Activated gamma-delta T cell treated with Interleukin-2 at 50 U/mL for 16 hours (primary cell): ENCODE data around the gene BRINP1.

Experiments
- DNase-seq: peaks from one replicate; pipeline ENCODE4 v3.0.0-alpha.2; 2020

Gene BRINP1, protein sequence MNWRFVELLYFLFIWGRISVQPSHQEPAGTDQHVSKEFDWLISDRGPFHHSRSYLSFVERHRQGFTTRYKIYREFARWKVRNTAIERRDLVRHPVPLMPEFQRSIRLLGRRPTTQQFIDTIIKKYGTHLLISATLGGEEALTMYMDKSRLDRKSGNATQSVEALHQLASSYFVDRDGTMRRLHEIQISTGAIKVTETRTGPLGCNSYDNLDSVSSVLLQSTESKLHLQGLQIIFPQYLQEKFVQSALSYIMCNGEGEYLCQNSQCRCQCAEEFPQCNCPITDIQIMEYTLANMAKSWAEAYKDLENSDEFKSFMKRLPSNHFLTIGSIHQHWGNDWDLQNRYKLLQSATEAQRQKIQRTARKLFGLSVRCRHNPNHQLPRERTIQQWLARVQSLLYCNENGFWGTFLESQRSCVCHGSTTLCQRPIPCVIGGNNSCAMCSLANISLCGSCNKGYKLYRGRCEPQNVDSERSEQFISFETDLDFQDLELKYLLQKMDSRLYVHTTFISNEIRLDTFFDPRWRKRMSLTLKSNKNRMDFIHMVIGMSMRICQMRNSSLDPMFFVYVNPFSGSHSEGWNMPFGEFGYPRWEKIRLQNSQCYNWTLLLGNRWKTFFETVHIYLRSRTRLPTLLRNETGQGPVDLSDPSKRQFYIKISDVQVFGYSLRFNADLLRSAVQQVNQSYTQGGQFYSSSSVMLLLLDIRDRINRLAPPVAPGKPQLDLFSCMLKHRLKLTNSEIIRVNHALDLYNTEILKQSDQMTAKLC

DNA sequence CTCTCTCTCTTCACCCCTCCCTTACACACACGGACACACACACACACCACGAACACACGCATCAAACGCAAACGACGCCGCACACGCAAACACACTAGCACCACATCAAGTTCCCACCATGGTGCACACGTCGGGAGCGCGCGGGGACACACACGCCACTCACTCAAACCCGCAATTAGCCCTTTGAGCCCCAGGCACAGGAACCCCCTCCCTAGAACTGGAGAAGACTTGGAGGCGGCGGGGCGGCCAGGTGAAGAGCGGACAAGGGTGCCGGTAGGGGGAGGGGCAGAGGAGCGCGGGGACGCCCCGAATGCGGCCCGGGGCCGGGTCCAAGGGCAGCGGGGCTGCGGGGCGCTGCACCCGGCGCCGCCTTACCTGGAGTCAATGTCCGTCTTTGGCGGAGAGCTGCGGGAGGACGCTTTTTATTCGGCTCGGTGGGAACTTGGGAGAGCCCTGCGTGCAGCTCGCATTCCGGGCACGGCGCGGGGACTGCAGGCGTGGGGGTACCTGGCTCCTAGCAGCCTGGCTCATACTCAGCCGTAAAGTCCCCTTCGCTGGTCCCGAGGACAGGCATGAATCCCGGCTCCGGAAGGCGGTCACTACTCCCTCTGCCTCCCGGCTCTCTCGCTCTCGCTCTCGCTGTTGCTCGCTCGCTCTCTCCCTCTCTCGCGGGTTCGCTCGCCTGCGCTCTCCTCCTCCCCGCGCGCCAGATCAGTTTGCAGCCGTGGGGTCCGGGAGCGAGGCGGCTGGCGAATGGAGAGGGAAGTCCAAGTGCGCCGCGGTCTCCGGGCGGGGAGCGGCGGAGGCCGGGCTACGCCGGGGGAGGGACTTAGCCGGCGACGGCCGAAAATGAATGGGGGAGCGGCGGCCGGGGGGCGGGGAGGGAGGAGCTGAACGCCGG lies at the start of gene BRINP1:
TSS of gene BRINP1 (minus strand) at position 755 of the 901 bp plus-strand sequence. CDS start 56,080 bp downstream, outside the sequence.
- DNase-seq: no peak

DNA sequence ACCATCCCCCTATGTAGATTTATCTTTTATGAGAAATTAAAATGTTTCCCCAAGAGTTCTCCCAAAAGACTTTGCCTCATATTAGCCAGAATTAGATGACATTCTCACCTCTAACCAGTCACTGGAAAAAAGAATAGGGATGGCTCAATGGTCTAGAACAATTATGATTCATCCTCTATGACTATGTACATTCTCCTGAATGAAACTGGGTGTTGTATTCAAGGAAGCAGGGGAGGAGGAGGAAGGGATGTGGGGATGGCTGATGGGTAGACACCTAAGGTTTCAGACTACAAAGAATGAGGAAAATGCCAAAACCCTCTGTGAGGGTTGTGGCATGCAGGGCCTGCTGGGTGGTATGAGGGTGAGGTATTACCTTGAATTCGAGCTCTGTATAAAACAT lies 49.5 kb upstream of the BRINP1 start:
- DNase-seq: no peak

DNA sequence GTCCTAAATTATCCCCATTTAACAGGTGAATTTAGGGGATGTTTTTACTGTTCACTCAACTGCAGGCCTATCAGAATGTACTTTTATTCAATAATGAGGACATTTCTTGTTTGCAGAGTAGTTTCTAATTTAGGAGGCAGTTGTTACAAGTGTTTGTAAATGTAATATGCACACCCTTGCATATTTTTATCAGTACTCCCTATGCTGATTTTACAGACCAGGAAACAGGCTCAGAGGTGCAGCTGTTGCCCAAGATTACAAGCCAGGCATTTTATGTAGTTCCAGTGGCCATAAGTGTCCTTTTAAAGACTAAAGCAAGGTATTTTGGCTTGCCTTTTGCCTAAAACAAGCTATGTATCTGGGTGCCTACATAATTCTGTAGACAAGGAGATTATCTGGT lies 47.6 kb upstream of the BRINP1 start:
- DNase-seq: no peak

DNA sequence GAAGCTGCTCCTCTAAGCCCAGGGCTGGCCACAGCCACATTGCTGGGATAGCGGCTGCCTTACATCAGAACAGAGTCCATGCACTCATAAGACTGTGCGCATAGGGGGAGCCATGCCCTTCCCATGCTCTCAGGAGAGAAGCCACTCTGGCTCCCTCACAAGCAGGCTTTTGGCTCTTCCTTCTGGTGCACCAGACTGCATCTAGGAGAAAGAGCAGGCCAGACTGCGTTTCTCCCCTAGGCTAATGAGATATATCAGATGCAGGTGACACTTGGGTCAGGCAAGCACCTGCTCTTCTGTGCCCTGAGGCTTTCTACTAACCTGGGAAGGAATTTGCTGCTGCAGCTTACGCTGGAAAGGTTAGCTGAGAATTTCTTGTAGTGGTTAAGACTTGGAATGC lies 43.2 kb upstream of the BRINP1 start:
- DNase-seq: no peak

DNA sequence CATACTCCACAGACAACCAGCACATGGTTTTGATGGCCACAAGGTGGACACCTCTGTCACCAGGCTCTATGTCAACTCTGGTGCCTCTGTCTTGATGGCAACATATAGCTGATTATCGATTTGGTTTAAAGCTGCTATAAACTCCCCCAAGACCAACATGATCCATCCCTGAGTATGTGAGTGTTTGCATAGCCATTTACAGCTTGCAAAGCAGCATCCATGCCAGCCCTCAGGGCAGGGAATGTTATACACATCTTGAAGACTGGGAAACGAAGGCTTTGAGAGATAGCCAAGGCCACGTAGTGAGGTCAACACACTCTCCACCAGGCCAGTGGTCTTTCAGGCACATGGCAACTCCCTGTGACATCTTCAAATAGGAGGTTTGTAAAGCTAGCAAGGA lies 40.3 kb upstream of the BRINP1 start:
- no peak for DNase-seq

DNA sequence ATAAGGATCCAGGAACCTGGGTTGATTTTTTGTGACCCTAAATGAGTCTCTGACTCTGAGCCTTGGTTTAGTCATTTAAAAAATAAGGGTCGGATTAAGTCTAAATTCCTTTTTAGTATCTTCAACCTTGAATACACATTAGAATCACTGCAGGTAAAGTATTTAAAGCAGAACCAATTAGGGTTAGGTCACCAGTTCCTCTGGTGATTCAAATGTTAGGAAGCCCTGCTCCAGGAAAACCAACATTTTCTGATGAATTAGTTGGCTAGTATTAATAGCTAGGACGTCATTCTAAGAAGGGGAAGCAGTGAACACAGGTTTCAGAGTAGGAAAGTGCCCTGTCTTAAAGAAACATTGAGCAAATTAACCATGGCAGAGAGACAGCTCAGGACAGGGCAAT lies 31.4 kb upstream of the BRINP1 start:
- no peak for DNase-seq

DNA sequence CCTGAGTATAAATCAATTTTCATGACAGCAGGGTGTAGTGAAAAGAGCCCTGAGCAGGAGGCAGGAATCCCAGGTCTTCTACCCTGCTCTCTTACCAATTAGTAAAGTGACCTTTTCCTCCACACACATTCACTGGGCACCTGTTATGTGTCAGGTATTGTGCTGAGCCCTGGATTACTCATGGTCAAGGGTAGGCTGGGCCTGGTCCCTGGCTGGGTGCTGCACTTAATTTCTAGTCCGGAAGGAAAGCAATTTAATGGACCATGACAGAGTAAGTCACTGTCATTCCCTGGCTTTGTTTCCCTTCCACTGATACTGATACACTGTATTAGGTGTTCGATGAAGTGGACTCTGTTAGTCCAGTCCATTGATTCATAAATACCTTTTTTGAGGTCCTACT lies 29.1 kb upstream of the BRINP1 start:
- DNase-seq: no peak

DNA sequence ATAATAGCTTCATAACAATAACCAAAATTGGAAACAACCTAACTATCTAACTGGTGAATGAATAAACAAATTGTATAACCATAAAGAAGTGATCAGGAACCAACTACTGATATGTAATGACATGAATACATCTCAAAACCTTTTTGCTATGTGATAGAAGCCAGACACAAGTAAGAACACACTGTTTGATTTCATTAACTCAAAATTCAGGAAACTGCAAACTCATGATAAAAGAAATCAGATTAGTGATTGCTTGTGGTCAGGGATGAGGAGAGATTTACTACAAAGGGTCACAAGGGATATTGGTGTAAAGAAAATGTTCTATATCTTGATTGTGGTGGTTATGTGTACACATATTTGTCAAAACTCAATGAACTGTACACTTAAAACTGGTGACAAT lies 22.6 kb upstream of the BRINP1 start:
- DNase-seq: no peak

DNA sequence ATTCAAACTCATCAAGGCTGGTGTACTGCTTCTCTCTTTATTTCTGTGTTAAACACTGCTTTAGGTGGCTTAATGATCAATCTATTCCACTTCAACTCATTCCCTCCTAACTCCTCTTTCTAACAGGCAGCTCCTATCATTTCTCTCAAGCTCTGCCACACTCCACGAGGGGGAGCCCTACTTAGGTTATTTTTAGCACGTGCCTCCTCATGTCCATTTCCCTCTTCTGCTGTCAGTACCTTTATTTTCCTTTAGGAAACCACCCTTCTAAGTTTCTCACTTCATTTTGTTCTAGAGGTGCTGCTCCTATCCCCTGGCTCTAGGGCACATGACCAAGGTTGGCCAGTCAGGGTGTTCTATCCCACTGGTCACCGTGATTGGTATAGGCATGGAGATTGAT lies 6.7 kb upstream of the BRINP1 start:
- DNase-seq: no peak

DNA sequence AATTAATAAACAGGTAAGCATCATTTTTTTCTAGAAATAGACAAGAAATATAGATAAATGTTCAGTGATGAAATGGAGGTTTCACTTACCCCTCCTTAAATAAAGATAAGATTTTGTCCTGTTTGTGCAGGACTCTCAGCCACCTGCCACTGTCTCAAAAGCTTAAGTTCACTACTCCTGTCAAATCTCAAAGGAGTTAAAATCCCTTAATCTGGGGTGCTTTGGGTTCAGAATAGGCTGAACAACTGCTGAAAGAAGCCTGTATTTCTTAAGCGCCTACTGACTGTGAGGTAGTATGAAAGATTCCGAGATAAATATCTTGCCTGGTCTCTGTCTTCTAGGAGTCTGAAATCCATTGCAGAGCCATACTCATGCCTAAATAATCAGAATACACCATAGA lies 3.7 kb upstream of the BRINP1 start:
- no peak for DNase-seq

DNA sequence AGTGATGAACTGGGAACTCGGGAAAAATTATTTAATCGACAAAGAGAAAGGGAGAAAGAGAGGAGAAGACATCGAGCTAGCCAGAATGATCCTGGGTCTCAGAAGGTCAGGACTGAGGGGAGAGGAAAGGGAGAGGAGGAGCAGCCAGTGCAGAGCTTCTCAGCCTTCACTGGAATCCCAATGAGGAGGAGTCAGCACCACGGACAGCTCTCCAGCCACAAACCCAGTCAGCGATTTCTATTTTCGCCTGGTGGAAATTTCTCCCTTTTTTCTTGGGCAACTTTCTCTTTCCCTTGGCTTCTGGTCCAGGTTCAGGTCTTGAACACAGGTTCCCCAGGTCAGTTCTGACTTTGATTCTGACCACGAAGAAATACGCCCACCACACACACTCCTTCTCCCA lies 1.6 kb upstream of the BRINP1 start:
- DNase-seq: no peak

DNA sequence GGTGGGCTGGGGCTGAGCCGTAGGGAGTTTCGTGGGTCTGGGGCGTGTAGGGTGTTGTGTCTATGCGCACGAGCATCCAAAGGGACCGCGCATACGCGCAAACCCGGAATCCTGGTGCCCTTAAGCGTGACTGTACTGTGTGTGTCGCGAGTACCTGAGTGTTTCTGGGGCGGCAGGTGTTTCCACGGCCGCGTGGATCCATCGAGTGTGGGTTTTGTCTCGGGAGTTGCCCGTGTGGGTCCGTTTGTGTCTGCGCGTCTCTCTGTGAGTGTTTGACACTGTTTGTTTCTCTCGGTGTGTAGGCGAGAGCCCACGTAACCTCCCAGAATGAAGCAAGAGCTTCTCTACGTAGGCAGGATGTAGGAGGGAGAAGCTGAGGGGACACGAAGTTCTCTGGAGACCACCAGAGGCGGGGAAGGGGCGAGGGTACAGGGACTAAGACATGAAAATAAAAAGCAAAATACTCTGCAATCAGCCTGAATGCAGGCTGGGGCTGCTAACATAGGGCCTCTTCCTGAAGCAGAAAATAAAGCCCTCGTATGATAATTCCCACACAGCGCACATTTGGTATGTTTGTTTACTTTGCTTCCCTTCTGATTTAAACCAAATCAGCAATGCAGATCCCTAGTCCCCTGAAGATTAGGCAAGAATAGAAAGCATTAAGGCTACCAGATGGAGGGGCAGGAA lies 588 bp upstream of the BRINP1 start:
- no peak for DNase-seq

DNA sequence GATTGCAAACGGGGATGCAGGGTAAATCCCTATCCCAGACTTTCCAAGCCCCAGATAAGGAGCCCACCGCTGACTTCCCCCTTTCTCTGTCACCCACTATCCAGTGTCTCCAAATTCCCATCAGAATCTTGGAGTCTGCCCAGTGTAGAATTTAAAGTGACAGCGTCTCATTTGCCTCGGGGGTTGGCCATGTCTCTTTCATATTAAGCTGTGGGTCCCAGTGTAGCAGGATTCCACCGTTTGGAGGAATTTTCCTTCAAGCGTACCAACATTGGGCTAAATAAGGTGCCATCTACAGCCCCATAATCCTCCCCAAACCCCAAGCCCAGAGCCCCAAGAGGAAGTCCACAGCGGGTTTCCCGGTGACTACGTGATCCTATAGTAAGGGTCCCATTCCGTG lies 1.1 kb downstream of the BRINP1 start:
- DNase-seq: no peak

DNA sequence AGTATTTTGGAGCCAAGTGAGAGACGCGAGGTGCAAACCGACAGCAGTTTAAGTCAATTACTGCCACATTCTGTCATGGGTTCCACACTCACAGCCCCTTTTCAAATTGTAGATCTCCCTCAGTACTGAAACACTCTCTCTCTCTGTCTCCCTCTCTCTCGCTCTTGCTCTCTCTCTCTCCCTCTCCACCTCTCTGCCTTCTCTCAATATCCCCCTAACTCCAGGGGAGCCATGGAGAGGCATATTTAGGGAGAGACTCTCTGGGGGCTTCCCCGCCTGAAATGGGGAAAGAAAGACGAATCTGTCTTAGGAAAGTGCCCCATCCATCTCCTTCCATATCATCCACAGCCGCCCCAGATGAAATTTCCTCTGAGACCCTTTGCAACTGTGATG lies 1.6 kb downstream of the BRINP1 start:
- DNase-seq: no peak

DNA sequence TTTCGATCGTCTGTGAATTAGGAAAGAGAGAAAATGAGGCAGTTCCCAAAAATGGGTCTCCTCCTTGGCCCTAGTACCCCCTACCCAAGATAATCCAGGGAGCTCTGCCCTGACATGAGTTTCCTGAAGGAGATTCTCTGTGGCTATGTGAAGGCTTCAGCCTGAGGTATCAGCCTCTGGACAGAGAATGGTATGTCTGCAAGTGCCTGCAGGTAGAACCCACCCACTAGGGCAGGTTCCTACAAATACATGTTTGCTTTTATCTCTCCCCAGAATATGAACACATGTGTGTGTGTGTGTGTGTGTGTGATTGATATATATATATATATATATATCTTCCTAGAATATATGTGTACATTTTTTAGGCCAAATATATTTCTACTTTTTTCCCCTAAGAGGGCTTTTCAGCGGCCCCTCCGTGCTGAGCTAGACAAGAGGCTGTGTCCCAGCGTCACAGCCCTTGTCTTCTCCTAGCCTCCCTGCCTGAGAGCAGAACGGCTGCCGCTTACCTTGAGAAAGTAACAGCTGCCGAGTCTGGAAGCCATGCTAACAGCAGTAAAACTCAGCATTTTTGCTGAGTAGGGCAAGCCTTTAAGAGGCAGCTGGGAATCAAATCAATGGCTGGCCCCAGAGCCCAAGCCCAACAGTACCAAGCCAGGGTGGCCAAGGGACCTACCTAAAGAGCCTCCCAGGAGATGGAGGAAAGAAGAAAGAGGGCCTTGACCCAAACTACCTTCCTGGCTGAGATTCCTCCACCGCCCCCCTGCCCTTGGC lies 2.1 kb downstream of the BRINP1 start:
- no peak for DNase-seq

DNA sequence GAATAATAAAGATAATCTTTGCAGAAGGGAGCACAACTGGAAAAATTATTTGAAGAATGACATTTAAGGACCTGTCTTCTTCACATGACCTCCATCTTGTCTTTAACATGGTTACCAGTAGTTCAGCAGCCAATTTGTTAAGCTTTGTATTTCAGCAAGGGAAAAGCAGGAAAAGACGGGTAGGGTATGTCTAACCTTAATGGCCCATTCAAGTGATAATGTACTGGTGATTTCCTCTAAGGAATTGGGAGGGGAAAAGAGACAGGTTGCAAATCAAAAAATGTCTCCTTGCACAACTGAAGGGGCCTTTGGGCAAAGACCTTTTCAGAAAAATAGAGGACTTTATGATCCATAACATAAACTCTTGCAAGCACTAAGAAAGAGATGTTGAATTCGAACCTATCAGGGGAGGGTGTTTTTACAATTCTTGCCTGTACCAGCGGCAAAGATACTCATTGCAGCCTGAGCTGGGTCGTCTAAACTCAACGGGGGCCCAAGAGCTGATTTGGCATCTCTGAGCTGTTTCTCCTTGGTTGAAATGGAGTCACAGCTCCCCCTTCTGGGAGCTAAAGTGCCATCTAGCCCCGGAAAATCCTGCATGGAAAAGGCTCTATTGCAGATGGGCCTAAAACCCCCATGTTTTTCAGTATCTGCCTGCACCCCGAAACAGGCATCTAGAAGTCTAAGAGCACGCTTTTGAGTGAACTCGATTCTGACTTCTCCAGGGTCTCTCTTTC lies 3.8 kb downstream of the BRINP1 start:
- no peak for DNase-seq

DNA sequence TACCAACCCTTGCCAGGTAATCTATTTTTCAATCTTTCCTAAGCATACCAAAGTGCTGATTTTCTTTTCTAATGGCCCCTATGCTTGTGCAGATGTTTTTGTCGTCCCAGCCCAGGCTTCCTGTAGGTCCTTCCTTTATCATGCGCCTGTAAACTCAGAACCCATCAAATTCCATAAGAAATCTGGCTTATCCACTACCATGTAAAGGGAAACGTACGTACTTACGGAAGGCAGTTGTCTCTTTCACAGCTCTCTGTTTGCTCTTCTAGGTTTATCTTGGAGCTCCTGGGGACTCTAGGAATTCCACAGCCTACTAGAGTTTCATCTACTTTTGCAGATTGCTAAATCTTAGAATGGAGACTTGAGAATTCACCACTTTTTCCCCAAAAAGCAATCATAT lies 9.0 kb downstream of the BRINP1 start:
- no peak for DNase-seq

DNA sequence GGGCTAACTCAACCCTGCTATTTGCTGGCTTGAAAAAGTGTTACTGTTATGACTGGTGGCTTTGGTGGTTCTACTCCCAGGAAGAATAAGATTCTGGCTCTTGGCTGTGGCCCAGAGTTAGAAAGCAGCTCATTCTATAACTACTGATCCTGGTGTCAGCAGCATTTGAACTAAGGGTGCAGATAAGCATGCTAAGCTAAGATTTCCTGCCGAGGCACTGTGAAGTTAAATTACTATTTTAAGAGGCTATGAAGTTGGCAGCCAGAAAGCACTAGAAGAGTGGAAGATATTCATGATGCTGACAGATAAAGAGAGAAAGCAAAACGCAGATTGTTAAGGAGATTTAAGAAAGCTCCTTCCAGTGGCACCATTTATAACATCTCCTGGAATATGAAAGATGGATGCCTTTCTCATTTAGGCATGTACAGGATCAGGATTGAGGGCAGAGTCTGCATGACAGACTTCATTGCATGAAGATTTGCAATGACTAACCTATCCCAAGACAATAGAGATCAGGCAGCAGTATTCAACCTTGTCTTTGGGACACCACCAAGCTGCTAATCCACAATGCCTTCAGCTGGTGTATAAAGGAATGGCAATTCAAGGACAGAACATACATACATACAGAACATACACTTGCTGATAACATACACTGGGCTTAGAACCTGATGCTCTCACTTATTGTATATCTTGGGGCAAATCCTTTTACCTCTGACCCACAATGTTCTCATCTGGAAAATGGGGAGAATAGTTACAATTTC lies 11.7 kb downstream of the BRINP1 start:
- DNase-seq: no peak

DNA sequence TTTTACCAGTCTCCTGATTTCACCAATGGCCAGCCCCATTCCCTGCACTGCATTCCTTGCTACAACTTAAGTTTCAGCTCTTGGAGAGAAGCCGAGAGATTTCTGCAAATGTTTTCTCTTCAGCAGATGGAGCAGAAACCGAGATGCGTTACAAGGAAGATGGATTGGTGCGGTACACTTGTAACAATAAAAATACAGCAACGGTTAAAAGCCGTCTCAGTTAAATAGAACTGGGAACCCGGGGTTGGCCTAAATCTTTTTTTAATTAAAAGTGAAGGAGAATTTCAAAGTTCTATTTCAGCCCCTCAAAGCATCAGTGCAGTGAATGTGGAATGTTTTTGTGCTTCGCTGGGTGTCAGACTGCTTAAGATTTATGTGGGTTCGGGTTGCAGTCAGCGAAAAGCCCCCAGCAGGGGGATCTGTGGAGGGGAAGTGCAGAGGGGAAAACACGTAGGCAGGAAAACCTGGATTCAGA lies 19.8 kb downstream of the BRINP1 start:
- DNase-seq: no peak
